Sigmoid colon (tissue), 4 donors: ENCODE results near the gene BBX.

Source experiments
- CTCF ChIP-seq, 4 experiments: fragments of 450-650 bp in 3 of 4; fragments of 200-600 bp in 1 of 4; IDR thresholded peaks; one replicate each; pipeline ENCODE4 v1.5.1; 2016 to 2019; ENCODE audit warnings: antibody characterized with exemption in 4 of 4, mild to moderate bottlenecking in 3 of 4, moderate library complexity in 2 of 4
- EP300 ChIP-seq, 4 donors: sonication (generic); formaldehyde crosslinking; IDR thresholded peaks; one replicate each; pipeline ENCODE4 v1.6.1; 2017; ENCODE audit warnings: antibody characterized with exemption in 4 of 4
- POLR2A ChIP-seq, 2 donors: fragments of 450-650 bp; IDR thresholded peaks; one replicate each; pipeline ENCODE4 v1.6.1; 2016; ENCODE audit warnings: antibody characterized with exemption in 2 of 2, mild to moderate bottlenecking in 2 of 2, moderate library complexity in 2 of 2
- POLR2AphosphoS5 ChIP-seq, 4 donors: sonication (generic); formaldehyde crosslinking; IDR thresholded peaks; one replicate each; pipeline ENCODE4 v1.6.1; 2017; ENCODE audit warnings: antibody characterized with exemption in 4 of 4

- TF ChIP-seq CTCF (IDR thresholded peaks at IDR 0.05) (no peak), POLR2A (IDR thresholded peaks at IDR 0.05) (no peak), POLR2AphosphoS5 (IDR thresholded peaks at IDR 0.05) (no peak), EP300 (IDR thresholded peaks at IDR 0.05) (no peak)
These were observed 161.7 kb downstream of the BBX start for GRCh38 chr3:107684431-107684925.
